K562 (cell line): ENCODE results near the gene AFF1. TPM values are rescaled to one million over a fixed set of nuclear protein-coding genes. Genes with fewer than 3 reads are reported as not detected.
A peak's percentile ranks its signal among the peaks of the same experiment; 100 is the strongest.

Experiments used
- ATAC-seq: fragments of 200-7000 bp; cut with Tn5 transposase; 3 replicates; pipeline ENCODE4 v1.9.1; 2020; ENCODE audit warnings: moderate library complexity
- BruUV-seq: library from RNA; stranded (reverse); fragments of 400-500 nt; replicated peaks from 2 replicates; lab custom pipeline; 2021; lab: Mats Ljungman, UMichigan
- CTCF ChIA-PET: fragments of 300-600 bp; formaldehyde crosslinking; extraction: SDS; loops from one replicate; lab custom pipeline; 2021; ENCODE audit warnings: low intra/inter-chr PET ratio; lab: Yijun Ruan, JAX
- POLR2A ChIA-PET: fragments of 300-600, 350-650 bp; sonication (Branson Sonifier 250); formaldehyde crosslinking; extraction: SDS; loops from one replicate; lab custom pipeline; 2021; ENCODE audit warnings: antibody characterized with exemption, inconsistent platforms; lab: Yijun Ruan, JAX
- DNase-seq, 4 experiments: peaks; one replicate each; pipeline versions ENCODE4 v3.0.0 to v3.0.0-alpha.2; 2011 to 2018; ENCODE audit warnings: low spot score in 3 of 4, mixed read lengths in 3 of 4; ENCODE audit errors: extremely low read depth in 1 of 4
- FAIRE-seq: peaks from 2 replicates; lab custom pipeline; 2011; peaks lifted over from hg19 to GRCh38; lab: Jason Lieb, UNC
- H2AFZ ChIP-seq: 2 replicates; pipeline ENCODE4 v1.6.0; 2011; ENCODE audit warnings: low read depth, low read length, control low read depth, inconsistent platforms
- H3K27ac ChIP-seq: fragments of 200-600 bp; 3 replicates; pipeline ENCODE4 v1.8.0; 2011; ENCODE audit warnings: low read depth, mild to moderate bottlenecking, control low read depth, inconsistent platforms, low read length, moderate library complexity, mixed read lengths; ENCODE audit errors: extremely low read depth
- H3K27me3 ChIP-seq, 2 experiments: fragments of 300-600 bp in 1 of 2; 2 replicates in 1 of 2; 3 replicates in 1 of 2; pipeline versions ENCODE4 v1.6.0 to v1.8.0; 2011; ENCODE audit warnings: inconsistent platforms in 2 of 2, low read length in 2 of 2, mild to moderate bottlenecking in 1 of 2, mixed read lengths in 1 of 2, moderate library complexity in 1 of 2; ENCODE audit not compliant: control insufficient read depth in 2 of 2, insufficient read depth in 2 of 2
- H3K36me3 ChIP-seq: fragments of 300-600 bp; 3 replicates; pipeline ENCODE4 v1.8.0; 2011; ENCODE audit warnings: mild to moderate bottlenecking, low read length, inconsistent platforms; ENCODE audit not compliant: control insufficient read depth, insufficient read depth
- H3K4me1 ChIP-seq, 2 experiments: fragments of 200-600 bp in 1 of 2; replicated peaks in 1 of 2; 2 replicates in 1 of 2; 3 replicates in 1 of 2; pipeline versions ENCODE4 v1.5.1 to v1.8.0; 2011; ENCODE audit warnings: inconsistent platforms in 2 of 2, low read length in 2 of 2, mild to moderate bottlenecking in 1 of 2, mixed read lengths in 1 of 2, moderate library complexity in 1 of 2; ENCODE audit not compliant: control insufficient read depth in 2 of 2, insufficient read depth in 2 of 2
- H3K4me2 ChIP-seq: 2 replicates; pipeline ENCODE4 v1.6.1; 2011; ENCODE audit warnings: low read length, control low read depth, inconsistent platforms, mixed read lengths; ENCODE audit not compliant: insufficient read depth
- H3K4me3 ChIP-seq: fragments of 200-600 bp; sonication (generic), shearing (Covaris generic); 2 replicates; pipeline ENCODE4 v1.5.1; 2016; ENCODE audit warnings: control low read depth, inconsistent platforms
- H3K79me2 ChIP-seq: fragments of 200-600 bp; 3 replicates; pipeline ENCODE4 v1.8.0; 2011; ENCODE audit warnings: low read length, inconsistent platforms; ENCODE audit not compliant: control insufficient read depth, insufficient read depth
- H3K9ac ChIP-seq, 2 experiments: 2 replicates each; pipeline versions ENCODE4 v1.6.0 to v1.6.1; 2011; ENCODE audit warnings: low read depth in 2 of 2, low read length in 2 of 2, control low read depth in 1 of 2, inconsistent platforms in 1 of 2, mild to moderate bottlenecking in 1 of 2, mixed read lengths in 1 of 2; ENCODE audit not compliant: insufficient read depth in 1 of 2
- H3K9me1 ChIP-seq: one replicate; pipeline ENCODE4 v1.6.0; 2011; ENCODE audit warnings: inconsistent platforms, mild to moderate bottlenecking, low read length, moderate library complexity; ENCODE audit not compliant: control insufficient read depth, insufficient read depth
- H3K9me3 ChIP-seq: replicated peaks from 2 replicates; pipeline ENCODE4 v1.5.1; 2011; ENCODE audit warnings: low read depth, low read length, inconsistent platforms; ENCODE audit not compliant: control insufficient read depth, insufficient read depth
- H4K20me1 ChIP-seq: replicated peaks from 2 replicates; pipeline ENCODE4 v1.6.1; 2011; ENCODE audit warnings: low read length, inconsistent platforms, mixed read lengths; ENCODE audit not compliant: control insufficient read depth, insufficient read depth
- CREB3L1 ChIP-seq: fragments of 450-650 bp; IDR thresholded peaks from 2 replicates; pipeline ENCODE4 v1.6.1; 2014; ENCODE audit warnings: low read depth, mild to moderate bottlenecking, moderate library complexity, borderline replicate concordance
- MAX ChIP-seq: sonication (generic); formaldehyde crosslinking; IDR thresholded peaks from 2 replicates; pipeline ENCODE4 v1.9.0; 2022; ENCODE audit warnings: mild to moderate bottlenecking, missing genetic modification reagents
- SNAPC5 ChIP-seq: fragments of 250-450 bp; sonication (Bioruptor Pico); IDR thresholded peaks from 2 replicates; pipeline ENCODE4 v1.8.0; 2021; ENCODE audit warnings: moderate library complexity, mild to moderate bottlenecking, inconsistent platforms
- TSHZ1 ChIP-seq: fragments of 250-450 bp; sonication (Bioruptor Pico); IDR thresholded peaks from 2 replicates; pipeline ENCODE4 v1.4.0; 2020; ENCODE audit warnings: mild to moderate bottlenecking, moderate library complexity
- ZFP30 ChIP-seq: fragments of 250-450 bp; sonication (Bioruptor Pico); IDR thresholded peaks from 2 replicates; pipeline ENCODE4 v1.8.0; 2022; ENCODE audit warnings: moderate library complexity, mild to moderate bottlenecking, inconsistent platforms, borderline replicate concordance
- ZNF316 ChIP-seq: fragments of 450-650 bp; IDR thresholded peaks from 2 replicates; pipeline ENCODE4 v1.6.1; 2016
- ZNF655 ChIP-seq: fragments of 250-450 bp; sonication (Bioruptor Pico); IDR thresholded peaks from 2 replicates; pipeline ENCODE4 v1.5.0; 2021
- ZZZ3 ChIP-seq: fragments of 450-650 bp; IDR thresholded peaks from 2 replicates; pipeline ENCODE4 v1.6.1; 2016; ENCODE audit warnings: antibody characterized with exemption, mild to moderate bottlenecking, moderate library complexity
- WGBS: fragments of 100-300 bp; shearing (Covaris generic); methylation state at CpG from one replicate; pipeline ENCODE4 v1.1.6; 2016; ENCODE audit warnings: low coverage, mixed read lengths; ENCODE audit not compliant: insufficient coverage; ENCODE audit errors: missing lambda C conversion rate; 5-methylcytosine and 5-hydroxymethylcytosine counted together
- in situ Hi-C: fragments of 300-500 bp; cut with MboI; formaldehyde crosslinking; loops from 4 replicates; pipeline ENCODE4 v1.15.0; 2018; ENCODE audit warnings: inconsistent platforms, mixed read lengths
- intact Hi-C: fragments of 100-400 bp; cut with micrococcal nuclease; formaldehyde crosslinking; loops from 2 replicates; pipeline ENCODE4 v1.14.2; 2022
- polyA plus RNA-seq, 8 experiments: library from polyadenylated mRNA; depleted of rRNA in 4 of 8; stranded (reverse) in 5 of 8; unstranded in 3 of 8; fragments of >200 nt; fragmentation: Nextera tagmentation in 2 of 8; fragmentation: Illumina TruSeq in 1 of 8; extraction: Ambion mirVana in 2 of 8; extraction: Trizol in 1 of 8; gene quantifications; 2 replicates each; pipeline versions ENCODE4 v1.2.1 to v1.2.3, GENCODE V29; 2011 to 2014; ENCODE audit warnings: inconsistent platforms in 1 of 8, missing spikeins in 1 of 8
- total RNA-seq, 7 experiments: library from RNA; depleted of rRNA in 6 of 7; stranded (reverse); fragments of >200 nt in 6 of 7; fragmentation: Illumina TruSeq in 2 of 7; extraction: Trizol in 2 of 7; gene quantifications; 2 replicates each; pipeline versions ENCODE4 v1.2.1 to v1.2.3, GENCODE V29; 2011 to 2021; ENCODE audit warnings: low replicate concordance in 1 of 7

AFF1 gene
- total and polyA plus RNA-seq, 9 of the 15 experiments (the other 6 are each of a cell fraction or from before 2014, with no cell fraction given): 4.1 to 47.5 (median 17.2) TPM

GRCh38 chr4:86938771-86939520 lies 4.1 kb downstream of the AFF1 start:
- no peak overlapping the region; the same call in 1 of the 2 replicates for H3K4me2 ChIP-seq
- H3K9ac ChIP-seq: peak overlapping the region in 1 of 2 experiments; percentile 24; a peak in 1 of 4 replicates
- WGBS: 55% methylated on average over 4 of the region's 4 CpGs
- no peaks in the 10 kb centered on the region for H3K9me1 ChIP-seq
- in situ Hi-C loops: loop anchor here (5.0 kb wide), 1 partner anchor 68 kb away; no protein-coding TSS in a partner anchor
- BruUV-seq: no TSS peak
- DNase-seq (no peak), FAIRE-seq (no peak), ATAC-seq (no peak)
- H3K79me2 ChIP-seq: peaks cover 91% of the 10 kb centered on the region
- H3K36me3 ChIP-seq: 0 out of 3 replicates have a peak, but pooled peaks cover 4% of the 10 kb centered on the region
- ChIA-PET POLR2A (interaction anchor here (0.5 to 3.6 kb wide), 2 partner anchors 67 to 278 kb away, joined by 3 to 21 read pairs; no protein-coding TSS in a partner anchor), CTCF (interaction anchor here (0.6 kb wide), 1 partner anchor 20 kb away, joined by 4 read pairs; no protein-coding TSS in a partner anchor)
- no peaks in the 10 kb centered on the region; the same call in 1 of the 2 replicates for H4K20me1 ChIP-seq
- H3K9me3 ChIP-seq: no peaks in the 10 kb centered on the region
- no peaks in the 10 kb centered on the region for H3K27me3 ChIP-seq
- intact Hi-C loops: loop anchor here (5.0 kb wide), 1 partner anchor 113 kb away; no protein-coding TSS in a partner anchor
- H3K27ac ChIP-seq: peak overlapping the region; percentile 54; the same call in 2 of the 3 replicates
- peaks cover 18 to 45% of the 10 kb centered on the region in 2 experiments for H3K4me1 ChIP-seq
- H3K4me3 ChIP-seq: peak overlapping the region; percentile 4; the same call in 1 of the 2 replicates
- no peak overlapping the region for H2AFZ ChIP-seq
- TF ChIP-seq ZNF655: no peak
- TF ChIP-seq MAX (CRISPR knock-in tag): no peak
- no peak for TF ChIP-seq TSHZ1 (CRISPR knock-in tag)
- TF ChIP-seq ZFP30 (CRISPR knock-in tag): no peak
- peak; percentile 51 for TF ChIP-seq ZNF316
- TF ChIP-seq SNAPC5: no peak
- no peak for TF ChIP-seq CREB3L1
- TF ChIP-seq ZZZ3: no peak
